ENCODE results near the gene KMT2C. TPM values are rescaled to one million over a fixed set of nuclear protein-coding genes. Genes with fewer than 3 reads are reported as not detected.

Gene KMT2C
- total RNA-seq, 2 experiments from 2014 or later = 47.5 to 105 TPM

DNA sequence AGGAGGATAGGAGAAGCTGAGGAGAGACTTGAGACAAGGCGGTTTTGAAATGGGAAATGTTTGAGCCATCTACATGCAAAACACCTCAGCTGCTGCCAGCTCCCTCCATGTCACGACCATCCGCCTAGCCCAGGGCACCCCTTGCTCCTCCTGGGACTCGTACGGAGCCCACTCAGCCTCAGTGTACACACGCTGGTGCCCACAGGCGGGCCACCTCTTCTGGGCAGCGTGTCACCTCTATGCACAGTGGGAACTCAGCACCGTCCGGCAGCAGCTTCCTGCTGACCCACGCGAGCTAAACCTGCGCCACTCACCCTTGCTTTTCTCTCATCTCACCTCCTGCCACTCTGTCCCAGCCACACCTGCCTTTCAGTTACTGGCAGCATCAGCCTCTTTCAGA, 302.0 kb downstream of the KMT2C start:
- H3K4me2 ChIP-seq (ENCODE audit: low read length) = no peak overlapping the region
- H3K4me3 ChIP-seq (ENCODE audit: low read depth, low read length, poor library complexity, severe bottlenecking) = no peak overlapping the region
- no peak for DNase-seq (ENCODE audit: low spot score)
- H3K9me2 ChIP-seq (ENCODE audit: insufficient read depth, low read length) = no peaks in the 10 kb centered on the region
- ChIA-PET POLR2A (interaction anchor here (0.6 to 1.1 kb wide), 2 partner anchors 17 to 330 kb away, joined by 4 to 5 read pairs; no protein-coding TSS in a partner anchor), CTCF (ENCODE audit: unreplicated experiment) (no interaction called here)
- peaks cover 75% of the 10 kb centered on the region for H3K36me3 ChIP-seq (ENCODE audit: insufficient read depth, low read length)
- H3K9me3 ChIP-seq (ENCODE audit: low read length) = no peaks in the 10 kb centered on the region
- TF ChIP-seq EZH2phosphoT487 (IDR thresholded peaks at IDR 0.05; ENCODE audit: borderline replicate concordance, low read depth, low read length) = no peak
- TF ChIP-seq, protein P1, sequence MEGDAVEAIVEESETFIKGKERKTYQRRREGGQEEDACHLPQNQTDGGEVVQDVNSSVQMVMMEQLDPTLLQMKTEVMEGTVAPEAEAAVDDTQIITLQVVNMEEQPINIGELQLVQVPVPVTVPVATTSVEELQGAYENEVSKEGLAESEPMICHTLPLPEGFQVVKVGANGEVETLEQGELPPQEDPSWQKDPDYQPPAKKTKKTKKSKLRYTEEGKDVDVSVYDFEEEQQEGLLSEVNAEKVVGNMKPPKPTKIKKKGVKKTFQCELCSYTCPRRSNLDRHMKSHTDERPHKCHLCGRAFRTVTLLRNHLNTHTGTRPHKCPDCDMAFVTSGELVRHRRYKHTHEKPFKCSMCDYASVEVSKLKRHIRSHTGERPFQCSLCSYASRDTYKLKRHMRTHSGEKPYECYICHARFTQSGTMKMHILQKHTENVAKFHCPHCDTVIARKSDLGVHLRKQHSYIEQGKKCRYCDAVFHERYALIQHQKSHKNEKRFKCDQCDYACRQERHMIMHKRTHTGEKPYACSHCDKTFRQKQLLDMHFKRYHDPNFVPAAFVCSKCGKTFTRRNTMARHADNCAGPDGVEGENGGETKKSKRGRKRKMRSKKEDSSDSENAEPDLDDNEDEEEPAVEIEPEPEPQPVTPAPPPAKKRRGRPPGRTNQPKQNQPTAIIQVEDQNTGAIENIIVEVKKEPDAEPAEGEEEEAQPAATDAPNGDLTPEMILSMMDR (conservative IDR thresholded peaks at IDR 0.05; ENCODE audit: low read length) = no peak
- H2AFZ ChIP-seq (ENCODE audit: low read length) = no peak overlapping the region
- intact Hi-C loops (cut with micrococcal nuclease; ENCODE audit: unreplicated experiment) = no loop called here
- H3K4me1 ChIP-seq (ENCODE audit: insufficient read depth, low read length, poor library complexity, severe bottlenecking) = no peaks in the 10 kb centered on the region
- no peaks in the 10 kb centered on the region for H4K20me1 ChIP-seq (ENCODE audit: insufficient read depth, low read length)
- H3K27ac ChIP-seq (ENCODE audit: low read depth, low read length, poor library complexity, severe bottlenecking) = no peak overlapping the region
- no peaks in the 10 kb centered on the region for H3K79me2 ChIP-seq (ENCODE audit: insufficient read depth, low read depth, low read length)
- no TSS peak for BruUV-seq (replicated peaks)

DNA sequence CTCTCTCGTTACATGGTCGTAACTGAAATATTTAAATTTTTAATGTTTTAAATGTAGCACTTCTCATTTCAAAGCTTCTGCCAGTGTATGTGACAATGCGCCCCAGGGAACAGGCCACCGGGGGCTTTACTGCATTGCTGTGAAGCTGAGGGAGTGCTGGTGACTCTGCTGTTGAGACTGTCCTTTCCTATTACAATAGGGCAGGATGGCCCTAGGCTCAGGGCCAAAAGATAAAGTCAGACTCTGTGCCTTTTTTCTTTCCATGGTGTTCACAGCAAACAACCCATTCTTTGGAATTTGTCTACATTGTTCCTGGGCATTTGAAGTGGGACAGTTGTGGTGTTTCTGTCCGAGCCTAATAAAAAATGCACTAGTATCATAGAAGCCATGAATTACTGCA, 303.0 kb downstream of the KMT2C start:
- H2AFZ ChIP-seq (ENCODE audit: low read length) = no peak overlapping the region
- no peaks in the 10 kb centered on the region for H3K4me1 ChIP-seq (ENCODE audit: insufficient read depth, low read length, poor library complexity, severe bottlenecking)
- no peak overlapping the region for H3K4me2 ChIP-seq (ENCODE audit: low read length)
- H3K4me3 ChIP-seq (ENCODE audit: low read depth, low read length, poor library complexity, severe bottlenecking) = no peak overlapping the region
- peaks cover 74% of the 10 kb centered on the region for H3K36me3 ChIP-seq (ENCODE audit: insufficient read depth, low read length)
- intact Hi-C loops (cut with micrococcal nuclease; ENCODE audit: unreplicated experiment) = no loop called here
- BruUV-seq (replicated peaks) = no TSS peak
- POLR2A ChIA-PET = no interaction called here
- no peaks in the 10 kb centered on the region for H3K9me2 ChIP-seq (ENCODE audit: insufficient read depth, low read length)
- H3K79me2 ChIP-seq (ENCODE audit: insufficient read depth, low read depth, low read length) = no peaks in the 10 kb centered on the region
- no peaks in the 10 kb centered on the region for H3K9me3 ChIP-seq (ENCODE audit: low read length)
- CTCF ChIA-PET (ENCODE audit: unreplicated experiment) = no interaction called here
- no peak overlapping the region for H3K27ac ChIP-seq (ENCODE audit: low read depth, low read length, poor library complexity, severe bottlenecking)
- no peaks in the 10 kb centered on the region for H4K20me1 ChIP-seq (ENCODE audit: insufficient read depth, low read length)
- DNase-seq (ENCODE audit: low spot score) = no peak
- no peak for TF ChIP-seq EZH2phosphoT487 (IDR thresholded peaks at IDR 0.05; ENCODE audit: borderline replicate concordance, low read depth, low read length)
- TF ChIP-seq, protein P1 (conservative IDR thresholded peaks at IDR 0.05; ENCODE audit: low read length) = no peak

DNA sequence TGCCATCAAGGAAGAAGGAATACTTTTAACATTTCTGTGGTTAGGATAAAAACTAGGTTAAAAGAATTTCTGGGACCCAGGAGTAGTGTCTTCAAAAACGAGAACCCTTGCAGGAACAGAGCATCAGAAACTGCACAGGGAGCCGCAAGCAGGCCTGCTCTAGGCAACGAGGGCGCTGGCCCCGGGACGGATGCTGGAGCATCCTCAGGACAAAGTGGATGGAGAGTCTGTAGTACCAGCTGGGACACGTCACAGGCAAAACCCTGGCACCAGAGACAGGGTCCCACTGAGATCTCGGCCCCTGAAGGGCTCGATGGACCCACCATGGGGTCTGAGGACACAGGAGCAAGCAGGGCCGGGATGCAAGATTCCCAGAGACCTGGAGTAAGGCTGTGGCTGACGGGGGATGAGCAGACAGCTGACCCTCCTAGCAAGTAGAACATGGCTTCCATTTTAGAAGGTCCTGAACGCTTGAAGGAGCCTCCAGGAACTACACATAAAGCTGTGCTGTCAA, 303.8 kb downstream of the KMT2C start:
- ChIA-PET CTCF (ENCODE audit: unreplicated experiment) (no interaction called here), POLR2A (no interaction called here)
- no peak overlapping the region for H3K4me2 ChIP-seq (ENCODE audit: low read length)
- BruUV-seq (replicated peaks) = no TSS peak
- H3K79me2 ChIP-seq (ENCODE audit: insufficient read depth, low read depth, low read length) = no peaks in the 10 kb centered on the region
- intact Hi-C loops (cut with micrococcal nuclease; ENCODE audit: unreplicated experiment) = no loop called here
- H3K4me3 ChIP-seq (ENCODE audit: low read depth, low read length, poor library complexity, severe bottlenecking) = no peak overlapping the region
- H3K9me3 ChIP-seq (ENCODE audit: low read length) = no peaks in the 10 kb centered on the region
- H3K9me2 ChIP-seq (ENCODE audit: insufficient read depth, low read length) = no peaks in the 10 kb centered on the region
- H3K27ac ChIP-seq (ENCODE audit: low read depth, low read length, poor library complexity, severe bottlenecking) = no peak overlapping the region
- no peak for TF ChIP-seq EZH2phosphoT487 (IDR thresholded peaks at IDR 0.05; ENCODE audit: borderline replicate concordance, low read depth, low read length)
- TF ChIP-seq, protein P1 (conservative IDR thresholded peaks at IDR 0.05; ENCODE audit: low read length) = no peak
- H3K36me3 ChIP-seq (ENCODE audit: insufficient read depth, low read length) = peaks cover 70% of the 10 kb centered on the region
- no peak for DNase-seq (ENCODE audit: low spot score)
- H3K4me1 ChIP-seq (ENCODE audit: insufficient read depth, low read length, poor library complexity, severe bottlenecking) = no peaks in the 10 kb centered on the region
- no peak overlapping the region for H2AFZ ChIP-seq (ENCODE audit: low read length)
- H4K20me1 ChIP-seq (ENCODE audit: insufficient read depth, low read length) = no peaks in the 10 kb centered on the region

Data from OCI-LY7 (cell line).